OCI-LY3 (cell line): ENCODE data around the gene CHURC1.

ENCODE experiments used
- EZH2phosphoT487 ChIP-seq: fragments of 200-600 bp; shearing (Covaris generic); IDR thresholded peaks from 2 replicates; pipeline ENCODE4 v1.6.1; 2018; ENCODE audit warnings: antibody characterized with exemption, mixed run types, low read depth
- TF ChIP-seq, protein P1 (sequence below): fragments of 200-600, 300-600 bp; sonication (generic); IDR thresholded peaks from 2 replicates; pipeline ENCODE4 v1.5.1; 2014; ENCODE audit warnings: antibody characterized with exemption, low read length, low read depth

DNA sequence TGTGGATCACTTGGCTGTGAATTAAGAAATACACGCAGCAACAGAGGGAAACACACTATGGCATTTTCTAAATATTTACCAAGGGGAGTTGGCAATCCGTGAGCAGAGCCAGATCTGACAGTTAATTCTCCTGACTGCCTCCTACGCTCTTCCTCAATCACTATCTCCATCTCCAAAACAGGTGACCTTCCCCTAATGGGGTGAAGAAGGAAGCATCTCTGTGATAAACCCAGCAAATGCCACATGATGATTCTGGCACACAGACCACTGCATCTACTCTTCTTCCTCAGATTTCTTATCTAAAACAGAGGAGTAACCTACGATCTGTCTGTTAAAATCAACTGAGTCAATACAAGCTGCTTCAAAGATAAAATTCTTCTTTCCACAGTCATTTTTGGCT is 38.9 kb upstream of the CHURC1 start:
- TF ChIP-seq, protein P1, sequence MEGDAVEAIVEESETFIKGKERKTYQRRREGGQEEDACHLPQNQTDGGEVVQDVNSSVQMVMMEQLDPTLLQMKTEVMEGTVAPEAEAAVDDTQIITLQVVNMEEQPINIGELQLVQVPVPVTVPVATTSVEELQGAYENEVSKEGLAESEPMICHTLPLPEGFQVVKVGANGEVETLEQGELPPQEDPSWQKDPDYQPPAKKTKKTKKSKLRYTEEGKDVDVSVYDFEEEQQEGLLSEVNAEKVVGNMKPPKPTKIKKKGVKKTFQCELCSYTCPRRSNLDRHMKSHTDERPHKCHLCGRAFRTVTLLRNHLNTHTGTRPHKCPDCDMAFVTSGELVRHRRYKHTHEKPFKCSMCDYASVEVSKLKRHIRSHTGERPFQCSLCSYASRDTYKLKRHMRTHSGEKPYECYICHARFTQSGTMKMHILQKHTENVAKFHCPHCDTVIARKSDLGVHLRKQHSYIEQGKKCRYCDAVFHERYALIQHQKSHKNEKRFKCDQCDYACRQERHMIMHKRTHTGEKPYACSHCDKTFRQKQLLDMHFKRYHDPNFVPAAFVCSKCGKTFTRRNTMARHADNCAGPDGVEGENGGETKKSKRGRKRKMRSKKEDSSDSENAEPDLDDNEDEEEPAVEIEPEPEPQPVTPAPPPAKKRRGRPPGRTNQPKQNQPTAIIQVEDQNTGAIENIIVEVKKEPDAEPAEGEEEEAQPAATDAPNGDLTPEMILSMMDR = no peak
- no peak for TF ChIP-seq EZH2phosphoT487
